NCI-H460 (cell line): Measurements from ENCODE around the gene BMERB1. TPM values are rescaled to one million over a fixed set of nuclear protein-coding genes. Genes with fewer than 3 reads are reported as not detected.

Experiments used
- DNase-seq: peaks from one replicate; pipeline ENCODE4 v3.0.0-alpha.2; 2016; ENCODE audit warnings: low read depth; ENCODE audit errors: extremely low read depth
- total RNA-seq: library from RNA; depleted of rRNA; stranded (reverse); fragments of >200 nt; shearing (Covaris generic); gene quantifications from 2 replicates; pipeline ENCODE4 v1.2.3, GENCODE V29; 2014

BMERB1 gene
- total RNA-seq, 1 experiment from 2014 or later = 35.8 TPM

DNA sequence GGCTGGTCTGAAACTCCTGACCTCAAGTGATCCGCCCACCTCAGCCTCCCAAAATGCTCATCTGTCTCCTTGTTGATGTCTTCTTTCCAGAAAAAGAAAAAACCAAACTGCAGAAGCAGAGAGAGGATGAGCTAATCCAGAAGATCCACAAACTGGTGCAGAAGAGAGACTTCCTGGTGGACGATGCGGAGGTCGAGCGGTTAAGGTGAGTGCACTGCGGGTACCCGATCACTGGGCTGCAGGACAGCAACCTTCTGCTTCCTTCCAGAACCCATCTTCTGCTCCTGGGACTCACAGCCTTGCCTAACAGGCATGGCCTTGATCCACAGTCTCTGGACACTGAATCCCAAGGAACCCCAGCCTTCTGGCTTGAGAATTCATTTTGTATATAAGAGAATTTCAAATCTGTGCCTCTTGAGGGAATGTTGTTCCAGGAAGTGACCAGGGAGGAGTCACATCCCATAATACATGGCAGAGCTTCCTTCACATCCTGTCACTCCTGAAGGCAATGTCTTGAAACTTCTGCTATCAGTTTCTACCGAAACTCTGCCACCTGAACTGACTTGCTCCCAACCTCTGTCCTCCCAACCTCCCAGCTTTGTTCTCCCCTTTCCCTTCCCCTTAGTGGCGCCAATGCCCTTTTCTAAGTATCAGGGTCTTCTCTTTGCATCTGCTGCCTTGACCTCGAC, 146.9 kb downstream of the BMERB1 start:
- DNase-seq = no peak

DNA sequence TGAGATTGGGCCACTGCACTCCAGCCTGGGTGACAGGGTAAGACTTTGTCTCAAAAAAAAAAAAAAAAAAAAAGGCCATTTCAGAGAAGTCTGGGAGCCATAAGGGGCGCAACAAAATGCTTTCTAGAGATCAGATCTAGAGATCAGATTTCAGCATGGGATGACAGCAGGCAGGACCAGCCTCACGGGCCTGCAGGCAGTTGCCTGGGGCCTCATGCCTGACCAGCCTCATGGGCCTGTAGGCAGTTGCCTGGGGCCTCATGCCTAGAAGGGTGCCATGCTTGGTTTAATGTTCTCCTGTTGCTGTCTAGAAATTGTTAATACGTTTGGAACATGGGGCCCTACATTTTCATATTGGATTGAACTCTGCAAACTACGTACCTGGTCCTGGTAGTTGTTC, 149.1 kb downstream of the BMERB1 start:
- DNase-seq = no peak

GRCh38 chr16:15585956-15586355, 151.6 kb downstream of the BMERB1 start:
- no peak for DNase-seq

DNA sequence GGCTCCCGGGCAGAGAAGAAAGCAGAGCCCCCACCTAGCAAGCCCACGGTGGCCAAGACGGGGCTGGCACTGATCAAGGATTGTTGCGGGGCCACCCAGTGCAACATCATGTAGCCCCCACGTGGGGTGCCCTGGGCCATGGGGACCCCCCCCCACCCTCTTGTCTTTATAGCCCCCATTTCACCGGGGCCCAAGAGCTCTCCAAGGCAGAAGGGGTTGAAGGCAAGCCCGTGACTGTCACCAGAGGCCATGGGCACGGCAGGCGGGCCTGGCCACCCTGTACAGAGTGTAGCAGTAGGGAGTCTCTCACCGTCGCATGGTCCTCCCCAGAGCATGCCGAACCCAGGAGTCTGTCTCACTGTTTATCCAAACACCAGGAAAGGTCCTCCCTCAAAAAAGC, 152.3 kb downstream of the BMERB1 start:
- no peak for DNase-seq

- DNase-seq = no peak
Measured at GRCh38 chr16:15587152-15587825, 152.9 kb downstream of the BMERB1 start.

DNA sequence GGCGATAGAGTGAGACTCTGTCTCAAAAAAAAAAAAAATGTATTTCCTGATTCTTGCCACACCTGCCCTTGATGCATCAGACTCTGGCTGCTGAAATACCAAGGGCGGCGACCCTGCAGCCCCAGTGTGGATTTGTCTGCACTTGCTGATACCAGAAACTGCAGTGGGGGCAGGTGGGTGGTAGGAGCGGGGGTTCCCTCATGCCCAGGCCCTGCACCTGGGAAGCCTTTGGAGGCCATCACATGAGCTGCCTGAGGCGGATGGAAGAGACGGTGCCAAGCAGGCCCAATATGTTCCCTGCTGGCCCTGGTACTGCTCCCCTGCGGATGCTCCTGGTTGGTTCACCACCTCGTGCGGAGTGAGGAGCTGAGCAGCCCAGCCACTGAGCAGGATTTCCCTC, 157.9 kb downstream of the BMERB1 start:
- no peak for DNase-seq

DNA sequence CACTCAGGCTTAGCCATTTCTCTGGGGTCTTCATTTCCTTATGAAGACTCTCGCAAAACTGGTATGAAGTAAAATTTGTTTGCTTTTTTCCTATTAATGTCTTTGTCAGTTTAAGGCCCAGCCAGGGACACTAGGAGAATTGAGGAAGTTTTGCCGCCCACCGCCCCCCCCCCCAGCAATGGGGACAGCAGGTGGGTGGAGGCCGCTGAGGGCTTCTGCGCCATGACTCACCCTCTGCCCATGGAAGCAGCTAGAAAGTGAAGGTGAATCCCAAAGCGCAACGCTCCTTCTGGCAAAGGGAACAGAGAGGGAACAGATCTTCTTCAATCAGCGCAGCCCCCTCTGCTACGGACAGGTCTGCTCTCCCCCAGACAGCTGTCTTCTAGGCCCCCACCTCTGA, 158.8 kb downstream of the BMERB1 start:
- DNase-seq = no peak

DNA sequence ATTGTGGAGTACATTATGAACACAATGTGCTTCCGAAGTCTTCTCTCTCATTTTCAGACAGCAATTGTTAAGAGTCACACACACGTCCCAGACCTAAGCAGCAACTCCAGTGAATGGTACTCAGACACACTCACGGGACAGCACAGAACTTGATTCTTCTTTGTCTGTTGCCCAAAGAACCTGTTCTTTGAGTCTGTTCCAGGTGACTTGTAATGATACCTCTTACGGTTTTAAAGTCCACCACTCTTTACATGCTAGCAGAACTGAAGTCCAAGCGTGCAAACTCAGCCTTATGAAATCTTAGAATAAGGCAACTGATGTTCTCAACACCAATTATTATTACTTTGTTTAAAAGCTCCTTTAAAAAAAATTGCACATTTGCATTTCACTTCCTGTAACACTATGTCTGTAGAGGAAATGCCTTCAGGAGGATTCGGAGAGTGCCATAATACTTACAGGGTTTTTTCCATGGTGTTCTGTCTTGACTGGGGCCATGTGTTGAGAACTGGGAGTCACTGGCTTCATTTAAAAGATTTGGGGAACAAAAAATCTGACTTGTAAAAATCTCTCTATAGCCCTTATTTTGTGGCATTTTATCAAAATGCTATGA, 160.4 kb downstream of the BMERB1 start:
- no peak for DNase-seq

- DNase-seq = no peak
Measured at GRCh38 chr16:15597135-15597534, 162.7 kb downstream of the BMERB1 start.

GRCh38 chr16:15597822-15598647, 163.6 kb downstream of the BMERB1 start:
- no peak for DNase-seq

- no peak for DNase-seq
Measured at GRCh38 chr16:15598648-15599190, 164.3 kb downstream of the BMERB1 start.

DNA sequence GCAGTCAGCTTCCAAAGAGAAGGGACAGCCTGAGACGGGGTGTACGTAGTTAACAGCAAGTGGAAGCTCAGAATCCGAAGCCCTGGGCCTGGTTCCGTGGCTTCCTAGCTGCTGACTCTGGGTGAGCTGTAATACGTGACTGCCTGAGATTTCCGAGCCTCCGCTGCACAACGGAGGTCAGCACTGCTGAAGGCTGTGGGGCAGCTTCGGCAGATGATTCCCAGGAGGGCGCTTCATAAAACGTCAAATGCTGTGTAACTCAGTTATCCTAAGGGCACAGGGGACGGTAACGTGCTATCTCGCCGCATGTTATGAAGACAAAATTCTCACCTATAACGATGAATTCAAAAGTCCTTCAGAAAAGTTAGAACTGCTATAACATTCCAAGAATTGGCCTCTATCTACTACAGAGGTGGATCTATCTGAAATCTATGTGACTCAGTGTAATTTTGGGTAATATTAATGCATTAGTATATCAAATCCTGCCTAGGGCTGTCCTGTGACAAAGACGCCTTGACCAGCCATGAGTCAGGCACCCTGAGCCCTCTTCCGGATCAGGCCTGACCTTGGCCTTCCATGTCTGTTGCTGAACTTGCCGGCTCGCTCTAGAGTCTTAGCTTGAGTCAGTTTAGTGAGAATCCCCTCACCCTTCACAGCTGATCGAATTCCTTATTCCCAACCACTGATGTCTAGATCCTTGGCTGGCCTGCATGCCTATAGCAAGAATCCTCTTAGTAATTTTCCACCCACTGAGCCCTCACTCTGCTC, 165.1 kb downstream of the BMERB1 start:
- DNase-seq = no peak

- no peak for DNase-seq
Measured at GRCh38 chr16:15601212-15601879, 167.0 kb downstream of the BMERB1 start.

DNA sequence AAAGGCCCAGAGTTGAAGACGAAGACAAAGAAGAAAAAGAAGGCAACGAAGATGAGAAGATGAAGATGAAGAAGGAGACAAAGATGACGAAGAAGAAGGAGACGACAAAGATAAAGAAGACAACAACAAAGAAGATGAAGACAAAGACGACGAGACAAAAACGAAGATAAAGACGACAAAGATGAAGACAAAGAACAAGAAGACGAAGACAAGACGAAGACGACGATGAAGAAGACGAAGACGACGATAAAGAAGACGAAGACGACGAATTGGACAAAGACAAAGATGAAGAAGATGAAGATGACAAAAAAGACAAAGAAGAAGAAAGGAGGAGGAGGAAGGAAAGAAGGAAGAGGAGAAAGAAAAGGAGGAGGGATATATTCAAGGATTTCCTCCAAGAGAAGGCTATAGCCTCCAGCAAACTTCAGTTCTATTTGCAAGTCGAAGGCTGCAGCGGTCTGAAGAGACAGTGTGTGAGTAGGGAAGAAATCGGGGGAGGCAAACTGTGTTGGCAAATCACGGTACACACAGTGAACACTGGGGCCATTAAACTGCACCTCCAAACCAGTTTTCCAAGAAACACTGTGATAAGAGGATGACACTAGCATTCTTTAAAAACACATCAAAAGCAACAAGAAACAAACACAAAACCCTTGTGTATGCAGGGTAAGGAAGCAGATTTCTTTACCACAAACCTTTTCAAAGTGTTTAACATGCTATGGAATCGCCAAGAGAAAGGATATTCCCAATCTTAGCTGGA, 168.1 kb downstream of the BMERB1 start:
- no peak for DNase-seq

- DNase-seq = no peak
Measured at GRCh38 chr16:15604460-15605440, 170.4 kb downstream of the BMERB1 start.

GRCh38 chr16:15605839-15606517, 171.6 kb downstream of the BMERB1 start:
- no peak for DNase-seq
